GM18507 (cell line): Measurements from ENCODE around the gene CYTH4.

ENCODE experiments used
- DNase-seq: peaks from one replicate; pipeline ENCODE4 v3.0.0; 2011; ENCODE audit warnings: low read depth; ENCODE audit not compliant: insufficient read length; ENCODE audit errors: extremely low spot score
- FAIRE-seq: peaks from 2 replicates; lab custom pipeline; 2011; peaks lifted over from hg19 to GRCh38; lab: Jason Lieb, UNC

The CYTH4 gene

GRCh38 chr22:37354670-37355069 lies 72.4 kb downstream of the CYTH4 start:
- DNase-seq (no peak), FAIRE-seq (no peak)

GRCh38 chr22:37355174-37355573 lies 72.9 kb downstream of the CYTH4 start:
- FAIRE-seq (no peak), DNase-seq (no peak)

GRCh38 chr22:37356922-37357321 lies 74.6 kb downstream of the CYTH4 start:
- FAIRE-seq = no peak
- no peak for DNase-seq

GRCh38 chr22:37357446-37358075 lies 75.3 kb downstream of the CYTH4 start:
- FAIRE-seq = no peak
- no peak for DNase-seq

- FAIRE-seq (no peak), DNase-seq (no peak)
Measured at GRCh38 chr22:37358386-37358785, 76.1 kb downstream of the CYTH4 start.

DNA sequence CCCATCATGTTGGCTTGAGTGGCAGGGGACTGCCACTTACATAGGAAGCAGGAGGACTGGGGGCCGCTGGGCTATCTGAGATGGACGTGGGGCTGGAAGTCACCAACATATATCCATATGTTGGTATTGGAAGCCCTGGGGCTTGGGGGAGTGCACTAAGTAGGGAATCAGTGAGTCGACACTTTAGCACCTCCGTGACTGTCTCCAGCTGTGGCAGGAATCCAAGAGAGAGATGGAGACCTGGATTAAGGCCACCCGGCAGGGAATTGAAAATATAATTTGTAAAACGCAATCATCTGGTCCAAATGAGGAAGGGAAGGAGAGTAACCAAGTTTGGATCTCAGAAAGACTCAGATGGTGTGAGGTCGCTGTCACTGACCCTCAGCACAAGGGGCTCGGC lies 76.6 kb downstream of the CYTH4 start:
- FAIRE-seq = no peak
- no peak for DNase-seq

GRCh38 chr22:37362621-37363020 lies 80.3 kb downstream of the CYTH4 start:
- FAIRE-seq = no peak

GRCh38 chr22:37363261-37363992 lies 81.1 kb downstream of the CYTH4 start:
- FAIRE-seq = no peak
- no peak for DNase-seq

More at GRCh38 chr22:37362621-37363020, 80.3 kb downstream of the CYTH4 start:
- DNase-seq = no peak
